Gastroesophageal sphincter (tissue), 3 donors: ENCODE results near the gene IFI35.

Source experiments
- CTCF ChIP-seq, 4 experiments: fragments of 200-600 bp in 2 of 4; fragments of 450-650 bp in 2 of 4; sonication (generic) in 1 of 4; IDR thresholded peaks; one replicate each; pipeline ENCODE4 v1.5.1; 2017 to 2019; ENCODE audit warnings: antibody characterized with exemption in 4 of 4, mild to moderate bottlenecking in 2 of 4, moderate library complexity in 2 of 4
- POLR2A ChIP-seq, 2 donors: fragments of 450-650 bp; IDR thresholded peaks; one replicate each; pipeline ENCODE4 v1.6.1; 2017; ENCODE audit warnings: antibody characterized with exemption in 2 of 2, mild to moderate bottlenecking in 2 of 2, moderate library complexity in 1 of 2

DNA sequence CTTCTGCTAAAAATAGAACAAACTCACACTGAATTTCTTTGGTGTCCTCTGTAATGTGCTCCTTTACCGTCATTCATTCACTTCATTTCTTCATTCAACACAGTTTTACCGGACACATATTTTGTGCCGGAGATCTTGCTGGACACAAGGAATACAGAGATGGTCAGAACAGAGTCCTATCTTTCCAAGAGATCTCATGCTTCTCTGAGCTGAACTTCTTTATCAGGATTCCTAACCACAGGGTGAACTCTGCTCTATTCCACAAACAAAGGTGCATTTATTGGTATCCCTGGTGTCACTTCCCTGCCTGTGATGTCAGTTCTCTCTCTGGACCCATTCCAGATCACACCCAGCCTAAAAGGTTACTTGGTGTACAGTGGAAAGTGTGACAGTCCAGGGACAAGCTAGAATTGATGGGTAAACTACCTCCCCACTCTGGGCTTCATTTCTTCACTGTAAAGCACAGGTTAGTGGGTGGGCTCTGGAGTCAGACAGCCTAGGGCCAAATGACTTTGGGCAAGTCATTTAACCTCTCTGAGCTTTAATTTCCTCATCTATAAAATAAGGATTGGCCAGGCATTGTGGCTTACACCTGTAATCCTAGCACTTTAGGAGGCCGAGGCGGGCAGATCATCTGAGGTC, 4.2 kb downstream of the IFI35 start:
- TF ChIP-seq CTCF (IDR thresholded peaks at IDR 0.05) (no peak), POLR2A (IDR thresholded peaks at IDR 0.05) (no peak)
